Right lobe of liver (tissue), 4 donors: Measurements from ENCODE around the gene MAMLD1.

ENCODE experiments used
- POLR2A ChIP-seq: fragments of 450-650 bp; IDR thresholded peaks from one replicate; pipeline ENCODE4 v1.6.1; 2017; ENCODE audit warnings: antibody characterized with exemption, mild to moderate bottlenecking
- TF ChIP-seq, protein P1 (sequence below), 4 donors: fragments of 200-600 bp in 3 of 4; fragments of 450-650 bp in 1 of 4; IDR thresholded peaks; one replicate each; pipeline versions ENCODE4 v1.5.1 to v1.8.0; 2016 to 2022; ENCODE audit warnings: antibody characterized with exemption in 4 of 4, mild to moderate bottlenecking in 2 of 4
- donor health status: DM: no; HTN: no; CAD: no.
- donor health status: DM: no; HTN: no; CAD: no.
- donor health status: DM: no; HTN: yes; CAD: no.

DNA sequence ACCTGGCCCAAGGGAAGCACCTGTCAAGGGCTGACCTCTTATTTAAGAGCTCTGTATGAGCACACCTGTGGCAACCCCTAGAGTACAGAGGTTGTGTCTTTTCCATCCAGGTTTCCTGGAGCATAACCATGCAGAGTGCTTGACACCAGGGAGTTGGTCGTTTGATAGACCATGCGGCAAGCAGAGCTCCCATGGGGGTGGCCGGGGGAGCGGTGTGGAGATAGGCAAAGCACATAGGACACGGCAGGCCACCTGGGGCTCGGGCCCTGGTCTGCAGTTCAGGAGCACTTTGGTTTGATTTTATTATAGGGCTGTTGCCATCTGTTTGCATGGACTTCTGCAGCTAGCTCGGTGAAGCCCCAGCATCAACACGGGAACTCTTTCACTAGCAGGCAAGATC is 110.3 kb downstream of the MAMLD1 start:
- TF ChIP-seq, protein P1, sequence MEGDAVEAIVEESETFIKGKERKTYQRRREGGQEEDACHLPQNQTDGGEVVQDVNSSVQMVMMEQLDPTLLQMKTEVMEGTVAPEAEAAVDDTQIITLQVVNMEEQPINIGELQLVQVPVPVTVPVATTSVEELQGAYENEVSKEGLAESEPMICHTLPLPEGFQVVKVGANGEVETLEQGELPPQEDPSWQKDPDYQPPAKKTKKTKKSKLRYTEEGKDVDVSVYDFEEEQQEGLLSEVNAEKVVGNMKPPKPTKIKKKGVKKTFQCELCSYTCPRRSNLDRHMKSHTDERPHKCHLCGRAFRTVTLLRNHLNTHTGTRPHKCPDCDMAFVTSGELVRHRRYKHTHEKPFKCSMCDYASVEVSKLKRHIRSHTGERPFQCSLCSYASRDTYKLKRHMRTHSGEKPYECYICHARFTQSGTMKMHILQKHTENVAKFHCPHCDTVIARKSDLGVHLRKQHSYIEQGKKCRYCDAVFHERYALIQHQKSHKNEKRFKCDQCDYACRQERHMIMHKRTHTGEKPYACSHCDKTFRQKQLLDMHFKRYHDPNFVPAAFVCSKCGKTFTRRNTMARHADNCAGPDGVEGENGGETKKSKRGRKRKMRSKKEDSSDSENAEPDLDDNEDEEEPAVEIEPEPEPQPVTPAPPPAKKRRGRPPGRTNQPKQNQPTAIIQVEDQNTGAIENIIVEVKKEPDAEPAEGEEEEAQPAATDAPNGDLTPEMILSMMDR (IDR thresholded peaks at IDR 0.05): no peak
- no peak for TF ChIP-seq POLR2A
